ENCODE results near the gene KRT13.

DNA sequence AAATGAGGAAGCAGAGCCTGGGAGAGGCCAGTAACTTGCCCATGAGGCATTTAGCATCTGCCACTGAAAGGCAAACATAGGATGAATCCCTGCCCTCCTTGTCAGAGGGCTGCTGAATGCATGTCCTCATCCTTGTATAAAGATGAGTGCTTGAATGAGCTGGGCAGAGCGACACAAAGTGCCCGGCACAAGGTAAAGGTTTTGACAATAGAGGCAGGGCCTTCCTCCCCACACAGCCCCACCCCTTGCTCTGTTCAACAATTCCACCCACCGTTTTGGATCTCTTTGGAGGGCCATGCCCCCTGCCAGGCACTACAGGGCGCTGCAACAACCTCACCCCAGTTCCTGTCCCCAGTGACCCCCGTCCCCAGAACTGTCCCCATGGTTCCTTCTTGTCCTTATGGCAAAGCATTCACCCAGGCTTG is 24.1 kb upstream of the KRT13 start:
- TF ChIP-seq, protein P1, sequence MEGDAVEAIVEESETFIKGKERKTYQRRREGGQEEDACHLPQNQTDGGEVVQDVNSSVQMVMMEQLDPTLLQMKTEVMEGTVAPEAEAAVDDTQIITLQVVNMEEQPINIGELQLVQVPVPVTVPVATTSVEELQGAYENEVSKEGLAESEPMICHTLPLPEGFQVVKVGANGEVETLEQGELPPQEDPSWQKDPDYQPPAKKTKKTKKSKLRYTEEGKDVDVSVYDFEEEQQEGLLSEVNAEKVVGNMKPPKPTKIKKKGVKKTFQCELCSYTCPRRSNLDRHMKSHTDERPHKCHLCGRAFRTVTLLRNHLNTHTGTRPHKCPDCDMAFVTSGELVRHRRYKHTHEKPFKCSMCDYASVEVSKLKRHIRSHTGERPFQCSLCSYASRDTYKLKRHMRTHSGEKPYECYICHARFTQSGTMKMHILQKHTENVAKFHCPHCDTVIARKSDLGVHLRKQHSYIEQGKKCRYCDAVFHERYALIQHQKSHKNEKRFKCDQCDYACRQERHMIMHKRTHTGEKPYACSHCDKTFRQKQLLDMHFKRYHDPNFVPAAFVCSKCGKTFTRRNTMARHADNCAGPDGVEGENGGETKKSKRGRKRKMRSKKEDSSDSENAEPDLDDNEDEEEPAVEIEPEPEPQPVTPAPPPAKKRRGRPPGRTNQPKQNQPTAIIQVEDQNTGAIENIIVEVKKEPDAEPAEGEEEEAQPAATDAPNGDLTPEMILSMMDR (IDR thresholded peaks at IDR 0.05), result no peak
- no peak for TF ChIP-seq POLR2A (IDR thresholded peaks at IDR 0.05)

Data from uterus (tissue), 2 donors.